Measurements from ENCODE around the gene ALDH3A2.

ALDH3A2 gene

DNA sequence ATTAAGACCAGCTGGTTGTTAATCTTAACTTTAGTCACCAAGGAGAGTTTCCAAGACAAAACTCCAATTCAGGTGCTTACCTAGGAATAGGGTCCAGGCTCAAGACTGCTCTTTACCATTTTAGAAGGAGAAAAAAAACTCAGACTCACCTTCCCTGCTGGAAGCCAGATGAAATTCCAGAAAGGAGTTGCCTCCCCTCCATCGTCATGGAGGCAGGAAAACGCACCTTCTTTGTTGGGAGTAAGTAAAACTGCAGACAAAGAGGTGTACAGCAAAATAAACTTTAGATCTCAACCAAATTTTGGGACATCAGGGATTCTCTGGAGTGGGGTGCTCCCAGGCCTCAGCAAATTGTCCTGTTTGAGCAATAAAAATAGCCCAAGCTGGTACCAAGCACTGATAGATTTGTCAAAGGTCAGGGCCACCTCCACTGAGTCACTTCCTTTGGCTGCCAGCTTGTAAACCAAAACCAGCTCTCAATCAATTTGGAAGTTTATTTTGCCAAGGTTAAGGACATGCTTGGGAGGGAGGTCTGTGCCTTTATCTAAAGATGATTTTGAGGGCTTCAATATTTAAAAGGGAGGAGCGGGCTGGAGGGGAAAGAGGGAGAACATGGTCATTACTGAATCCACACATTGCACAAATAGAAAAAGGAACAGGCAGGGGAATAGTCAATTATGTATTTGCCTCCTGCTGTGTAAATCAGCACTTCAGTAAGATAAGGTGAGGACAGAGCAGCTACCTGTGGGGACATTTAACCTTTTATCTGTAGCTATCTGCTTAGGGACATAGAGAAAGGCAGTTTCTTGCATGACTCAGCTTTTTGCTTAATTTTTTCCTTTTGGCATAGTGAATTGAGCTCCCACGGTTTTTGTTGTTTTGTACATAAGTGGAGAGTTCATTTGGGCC, 1.5 kb upstream of the ALDH3A2 start (continued):
- TF ChIP-seq, protein P1, sequence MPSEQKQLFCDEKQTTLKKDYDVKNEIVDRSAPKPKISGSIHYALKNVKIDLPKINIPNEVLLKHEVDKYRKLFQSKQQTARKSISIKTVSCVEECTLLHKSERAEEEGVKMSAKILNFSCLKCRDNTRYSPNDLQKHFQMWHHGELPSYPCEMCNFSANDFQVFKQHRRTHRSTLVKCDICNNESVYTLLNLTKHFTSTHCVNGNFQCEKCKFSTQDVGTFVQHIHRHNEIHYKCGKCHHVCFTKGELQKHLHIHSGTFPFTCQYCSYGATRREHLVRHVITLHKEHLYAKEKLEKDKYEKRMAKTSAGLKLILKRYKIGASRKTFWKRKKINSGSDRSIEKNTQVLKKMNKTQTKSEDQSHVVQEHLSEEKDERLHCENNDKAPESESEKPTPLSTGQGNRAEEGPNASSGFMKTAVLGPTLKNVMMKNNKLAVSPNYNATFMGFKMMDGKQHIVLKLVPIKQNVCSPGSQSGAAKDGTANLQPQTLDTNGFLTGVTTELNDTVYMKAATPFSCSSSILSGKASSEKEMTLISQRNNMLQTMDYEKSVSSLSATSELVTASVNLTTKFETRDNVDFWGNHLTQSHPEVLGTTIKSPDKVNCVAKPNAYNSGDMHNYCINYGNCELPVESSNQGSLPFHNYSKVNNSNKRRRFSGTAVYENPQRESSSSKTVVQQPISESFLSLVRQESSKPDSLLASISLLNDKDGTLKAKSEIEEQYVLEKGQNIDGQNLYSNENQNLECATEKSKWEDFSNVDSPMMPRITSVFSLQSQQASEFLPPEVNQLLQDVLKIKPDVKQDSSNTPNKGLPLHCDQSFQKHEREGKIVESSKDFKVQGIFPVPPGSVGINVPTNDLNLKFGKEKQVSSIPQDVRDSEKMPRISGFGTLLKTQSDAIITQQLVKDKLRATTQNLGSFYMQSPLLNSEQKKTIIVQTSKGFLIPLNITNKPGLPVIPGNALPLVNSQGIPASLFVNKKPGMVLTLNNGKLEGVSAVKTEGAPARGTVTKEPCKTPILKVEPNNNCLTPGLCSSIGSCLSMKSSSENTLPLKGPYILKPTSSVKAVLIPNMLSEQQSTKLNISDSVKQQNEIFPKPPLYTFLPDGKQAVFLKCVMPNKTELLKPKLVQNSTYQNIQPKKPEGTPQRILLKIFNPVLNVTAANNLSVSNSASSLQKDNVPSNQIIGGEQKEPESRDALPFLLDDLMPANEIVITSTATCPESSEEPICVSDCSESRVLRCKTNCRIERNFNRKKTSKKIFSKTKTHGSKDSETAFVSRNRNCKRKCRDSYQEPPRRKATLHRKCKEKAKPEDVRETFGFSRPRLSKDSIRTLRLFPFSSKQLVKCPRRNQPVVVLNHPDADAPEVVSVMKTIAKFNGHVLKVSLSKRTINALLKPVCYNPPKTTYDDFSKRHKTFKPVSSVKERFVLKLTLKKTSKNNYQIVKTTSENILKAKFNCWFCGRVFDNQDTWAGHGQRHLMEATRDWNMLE (tag by site-specific recombination; conservative IDR thresholded peaks at IDR 0.05; ENCODE audit: low read depth): no peak
- TF ChIP-seq ZNF138 (tag by site-specific recombination; IDR thresholded peaks at IDR 0.05; ENCODE audit: borderline replicate concordance) (no peak), ZNF19 (tag by site-specific recombination; IDR thresholded peaks at IDR 0.05; ENCODE audit: low read depth) (no peak), ZNF558 (tag by site-specific recombination; IDR thresholded peaks at IDR 0.05) (no peak), ATF2 (tag by site-specific recombination; IDR thresholded peaks at IDR 0.05; ENCODE audit: low read depth) (no peak), ZNF112 (tag by site-specific recombination; IDR thresholded peaks at IDR 0.05) (no peak), ZFP3 (tag by site-specific recombination; IDR thresholded peaks at IDR 0.05; ENCODE audit: low read depth) (no peak), YY1 (tag by site-specific recombination; IDR thresholded peaks at IDR 0.05) (no peak), ZNF843 (tag by site-specific recombination; IDR thresholded peaks at IDR 0.05) (peak; percentile 66; the same call in 1 of the 2 replicates), KLF16 (tag by site-specific recombination; IDR thresholded peaks at IDR 0.05) (no peak; the same call in 1 of the 2 replicates), RBAK (tag by site-specific recombination; IDR thresholded peaks at IDR 0.05) (no peak), ZNF423 (tag by site-specific recombination; IDR thresholded peaks at IDR 0.05) (no peak), ZSCAN16 (tag by site-specific recombination; IDR thresholded peaks at IDR 0.05) (no peak), GLI2 (tag by site-specific recombination; IDR thresholded peaks at IDR 0.05; ENCODE audit: borderline replicate concordance, low read depth) (no peak; the same call in 1 of the 2 replicates), ZNF416 (tag by site-specific recombination; IDR thresholded peaks at IDR 0.05) (no peak), ZBTB20 (tag by site-specific recombination; IDR thresholded peaks at IDR 0.05) (no peak), BCL11B (tag by site-specific recombination; IDR thresholded peaks at IDR 0.05; ENCODE audit: low read depth) (no peak), OSR2 (tag by site-specific recombination; IDR thresholded peaks at IDR 0.05) (peak; percentile 80), ZNF140 (tag by site-specific recombination; IDR thresholded peaks at IDR 0.05) (no peak), ZNF133 (tag by site-specific recombination; IDR thresholded peaks at IDR 0.05) (no peak)
- TF ChIP-seq, protein P2, sequence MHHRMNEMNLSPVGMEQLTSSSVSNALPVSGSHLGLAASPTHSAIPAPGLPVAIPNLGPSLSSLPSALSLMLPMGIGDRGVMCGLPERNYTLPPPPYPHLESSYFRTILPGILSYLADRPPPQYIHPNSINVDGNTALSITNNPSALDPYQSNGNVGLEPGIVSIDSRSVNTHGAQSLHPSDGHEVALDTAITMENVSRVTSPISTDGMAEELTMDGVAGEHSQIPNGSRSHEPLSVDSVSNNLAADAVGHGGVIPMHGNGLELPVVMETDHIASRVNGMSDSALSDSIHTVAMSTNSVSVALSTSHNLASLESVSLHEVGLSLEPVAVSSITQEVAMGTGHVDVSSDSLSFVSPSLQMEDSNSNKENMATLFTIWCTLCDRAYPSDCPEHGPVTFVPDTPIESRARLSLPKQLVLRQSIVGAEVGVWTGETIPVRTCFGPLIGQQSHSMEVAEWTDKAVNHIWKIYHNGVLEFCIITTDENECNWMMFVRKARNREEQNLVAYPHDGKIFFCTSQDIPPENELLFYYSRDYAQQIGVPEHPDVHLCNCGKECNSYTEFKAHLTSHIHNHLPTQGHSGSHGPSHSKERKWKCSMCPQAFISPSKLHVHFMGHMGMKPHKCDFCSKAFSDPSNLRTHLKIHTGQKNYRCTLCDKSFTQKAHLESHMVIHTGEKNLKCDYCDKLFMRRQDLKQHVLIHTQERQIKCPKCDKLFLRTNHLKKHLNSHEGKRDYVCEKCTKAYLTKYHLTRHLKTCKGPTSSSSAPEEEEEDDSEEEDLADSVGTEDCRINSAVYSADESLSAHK (tag by site-specific recombination; IDR thresholded peaks at IDR 0.05): peak; percentile 39; the same call in 1 of the 2 replicates
- TF ChIP-seq, protein P3, sequence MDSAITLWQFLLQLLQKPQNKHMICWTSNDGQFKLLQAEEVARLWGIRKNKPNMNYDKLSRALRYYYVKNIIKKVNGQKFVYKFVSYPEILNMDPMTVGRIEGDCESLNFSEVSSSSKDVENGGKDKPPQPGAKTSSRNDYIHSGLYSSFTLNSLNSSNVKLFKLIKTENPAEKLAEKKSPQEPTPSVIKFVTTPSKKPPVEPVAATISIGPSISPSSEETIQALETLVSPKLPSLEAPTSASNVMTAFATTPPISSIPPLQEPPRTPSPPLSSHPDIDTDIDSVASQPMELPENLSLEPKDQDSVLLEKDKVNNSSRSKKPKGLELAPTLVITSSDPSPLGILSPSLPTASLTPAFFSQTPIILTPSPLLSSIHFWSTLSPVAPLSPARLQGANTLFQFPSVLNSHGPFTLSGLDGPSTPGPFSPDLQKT (IDR thresholded peaks at IDR 0.05; ENCODE audit: borderline replicate concordance, low read depth, low read length): no peak
- TF ChIP-seq, protein P4, sequence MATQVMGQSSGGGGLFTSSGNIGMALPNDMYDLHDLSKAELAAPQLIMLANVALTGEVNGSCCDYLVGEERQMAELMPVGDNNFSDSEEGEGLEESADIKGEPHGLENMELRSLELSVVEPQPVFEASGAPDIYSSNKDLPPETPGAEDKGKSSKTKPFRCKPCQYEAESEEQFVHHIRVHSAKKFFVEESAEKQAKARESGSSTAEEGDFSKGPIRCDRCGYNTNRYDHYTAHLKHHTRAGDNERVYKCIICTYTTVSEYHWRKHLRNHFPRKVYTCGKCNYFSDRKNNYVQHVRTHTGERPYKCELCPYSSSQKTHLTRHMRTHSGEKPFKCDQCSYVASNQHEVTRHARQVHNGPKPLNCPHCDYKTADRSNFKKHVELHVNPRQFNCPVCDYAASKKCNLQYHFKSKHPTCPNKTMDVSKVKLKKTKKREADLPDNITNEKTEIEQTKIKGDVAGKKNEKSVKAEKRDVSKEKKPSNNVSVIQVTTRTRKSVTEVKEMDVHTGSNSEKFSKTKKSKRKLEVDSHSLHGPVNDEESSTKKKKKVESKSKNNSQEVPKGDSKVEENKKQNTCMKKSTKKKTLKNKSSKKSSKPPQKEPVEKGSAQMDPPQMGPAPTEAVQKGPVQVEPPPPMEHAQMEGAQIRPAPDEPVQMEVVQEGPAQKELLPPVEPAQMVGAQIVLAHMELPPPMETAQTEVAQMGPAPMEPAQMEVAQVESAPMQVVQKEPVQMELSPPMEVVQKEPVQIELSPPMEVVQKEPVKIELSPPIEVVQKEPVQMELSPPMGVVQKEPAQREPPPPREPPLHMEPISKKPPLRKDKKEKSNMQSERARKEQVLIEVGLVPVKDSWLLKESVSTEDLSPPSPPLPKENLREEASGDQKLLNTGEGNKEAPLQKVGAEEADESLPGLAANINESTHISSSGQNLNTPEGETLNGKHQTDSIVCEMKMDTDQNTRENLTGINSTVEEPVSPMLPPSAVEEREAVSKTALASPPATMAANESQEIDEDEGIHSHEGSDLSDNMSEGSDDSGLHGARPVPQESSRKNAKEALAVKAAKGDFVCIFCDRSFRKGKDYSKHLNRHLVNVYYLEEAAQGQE (tag by site-specific recombination; IDR thresholded peaks at IDR 0.05): no peak
- TF ChIP-seq, protein P5, sequence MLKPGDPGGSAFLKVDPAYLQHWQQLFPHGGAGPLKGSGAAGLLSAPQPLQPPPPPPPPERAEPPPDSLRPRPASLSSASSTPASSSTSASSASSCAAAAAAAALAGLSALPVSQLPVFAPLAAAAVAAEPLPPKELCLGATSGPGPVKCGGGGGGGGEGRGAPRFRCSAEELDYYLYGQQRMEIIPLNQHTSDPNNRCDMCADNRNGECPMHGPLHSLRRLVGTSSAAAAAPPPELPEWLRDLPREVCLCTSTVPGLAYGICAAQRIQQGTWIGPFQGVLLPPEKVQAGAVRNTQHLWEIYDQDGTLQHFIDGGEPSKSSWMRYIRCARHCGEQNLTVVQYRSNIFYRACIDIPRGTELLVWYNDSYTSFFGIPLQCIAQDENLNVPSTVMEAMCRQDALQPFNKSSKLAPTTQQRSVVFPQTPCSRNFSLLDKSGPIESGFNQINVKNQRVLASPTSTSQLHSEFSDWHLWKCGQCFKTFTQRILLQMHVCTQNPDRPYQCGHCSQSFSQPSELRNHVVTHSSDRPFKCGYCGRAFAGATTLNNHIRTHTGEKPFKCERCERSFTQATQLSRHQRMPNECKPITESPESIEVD (tag by site-specific recombination; IDR thresholded peaks at IDR 0.05): peak; percentile 65
